GM12878 (cell line): Measurements from ENCODE around the gene LRBA. TPM values are rescaled to one million over a fixed set of nuclear protein-coding genes. Genes with fewer than 3 reads are reported as not detected.

ENCODE experiments used
- ATAC-seq: fragments of 200-7000 bp; cut with Tn5 transposase; 3 replicates; pipeline ENCODE4 v1.9.1; 2020; ENCODE audit warnings: mild to moderate bottlenecking, moderate library complexity
- BruUV-seq: library from RNA; stranded (reverse); fragments of 400-500 nt; replicated peaks from 2 replicates; lab custom pipeline; 2021; lab: Mats Ljungman, UMichigan
- CTCF ChIA-PET: fragments of 300-600 bp; sonication (Branson Sonifier 250); formaldehyde crosslinking; extraction: SDS; loops from one replicate; lab custom pipeline; 2021; ENCODE audit warnings: inconsistent platforms; lab: Yijun Ruan, JAX
- POLR2A ChIA-PET: fragments of 350-600 bp; formaldehyde crosslinking; extraction: SDS; loops from one replicate; lab custom pipeline; 2021; ENCODE audit warnings: inconsistent platforms; lab: Charles Lee
- RAD21 ChIA-PET: fragments of 300-600 bp; sonication (Branson Sonifier 250); formaldehyde crosslinking; loops from one replicate; lab custom pipeline; 2023; ENCODE audit warnings: antibody characterized with exemption; ENCODE audit not compliant: unreplicated experiment; lab: Charles Lee
- SMC1A ChIA-PET: fragments of 300-600 bp; sonication (Branson Sonifier 250); formaldehyde crosslinking; loops from one replicate; lab custom pipeline; 2023; ENCODE audit not compliant: unreplicated experiment, uncharacterized antibody; lab: Charles Lee
- DNase-seq: peaks from one replicate; pipeline ENCODE4 v3.0.0-alpha.2; 2011; ENCODE audit warnings: low read depth, low spot score
- FAIRE-seq: peaks from 3 replicates; lab custom pipeline; 2011; peaks lifted over from hg19 to GRCh38; lab: Jason Lieb, UNC
- H2AFZ ChIP-seq: 2 replicates; pipeline ENCODE4 v1.6.0; 2011; ENCODE audit warnings: low read depth, low read length, control low read depth; ENCODE audit not compliant: control insufficient read depth
- H3K27ac ChIP-seq: 2 replicates; pipeline ENCODE4 v1.5.1; 2011; ENCODE audit warnings: control low read depth; ENCODE audit not compliant: control insufficient read depth, insufficient read depth
- H3K27me3 ChIP-seq, 2 experiments: replicated peaks in 1 of 2; 2 replicates each; pipeline versions ENCODE4 v1.6.0 to v1.6.1; 2011; ENCODE audit warnings: low read length in 1 of 2; ENCODE audit not compliant: control insufficient read depth in 2 of 2, insufficient read depth in 2 of 2
- H3K36me3 ChIP-seq, 2 experiments: 2 replicates each; pipeline ENCODE4 v1.5.1; 2011; ENCODE audit warnings: low read length in 1 of 2; ENCODE audit not compliant: control insufficient read depth in 2 of 2, insufficient read depth in 2 of 2
- H3K4me1 ChIP-seq: 2 replicates; pipeline ENCODE4 v1.6.1; 2011; ENCODE audit warnings: mild to moderate bottlenecking, low read length, moderate library complexity, mixed read lengths; ENCODE audit not compliant: control insufficient read depth, insufficient read depth
- H3K4me2 ChIP-seq: 2 replicates; pipeline ENCODE4 v1.6.0; 2011; ENCODE audit warnings: control low read depth; ENCODE audit not compliant: control insufficient read depth, insufficient read depth
- H3K4me3 ChIP-seq: fragments of 200-600 bp; sonication (generic); 2 replicates; pipeline ENCODE4 v1.5.1; 2016
- H3K79me2 ChIP-seq: 2 replicates; pipeline ENCODE4 v1.6.0; 2011; ENCODE audit warnings: low read length; ENCODE audit not compliant: control insufficient read depth, insufficient read depth
- H3K9ac ChIP-seq: 2 replicates; pipeline ENCODE4 v1.8.0; 2011; ENCODE audit warnings: low read length, control low read depth, mixed read lengths; ENCODE audit not compliant: control insufficient read depth, insufficient read depth
- H3K9me3 ChIP-seq: replicated peaks from 3 replicates; pipeline ENCODE4 v1.5.1; 2011; ENCODE audit warnings: mild to moderate bottlenecking, low read length; ENCODE audit not compliant: control insufficient read depth, insufficient read depth
- H4K20me1 ChIP-seq: 2 replicates; pipeline ENCODE4 v1.6.0; 2011; ENCODE audit not compliant: control insufficient read depth, insufficient read depth
- ATF7 ChIP-seq: fragments of 450-650 bp; IDR thresholded peaks from 2 replicates; pipeline ENCODE4 v1.6.1; 2016; ENCODE audit warnings: low read depth, mild to moderate bottlenecking
- CHD4 ChIP-seq: fragments of 200-600 bp; sonication (generic); IDR thresholded peaks from 2 replicates; pipeline ENCODE4 v1.6.1; 2016; ENCODE audit warnings: mild to moderate bottlenecking
- CREB1 ChIP-seq: IDR thresholded peaks from 2 replicates; pipeline ENCODE4 v1.6.1; 2012; ENCODE audit warnings: low read depth, mild to moderate bottlenecking, inconsistent platforms
- CREM ChIP-seq: IDR thresholded peaks from 2 replicates; pipeline ENCODE4 v1.6.1; 2014; ENCODE audit warnings: antibody characterized with exemption, low read depth
- ETV6 ChIP-seq, 2 experiments: fragments of 450-650 bp in 1 of 2; IDR thresholded peaks in 1 of 2; conservative IDR thresholded peaks in 1 of 2; 2 replicates each; pipeline ENCODE4 v1.6.1; 2014; ENCODE audit warnings: antibody characterized with exemption in 1 of 2, borderline replicate concordance in 1 of 2, low read depth in 1 of 2, mild to moderate bottlenecking in 1 of 2, moderate library complexity in 1 of 2
- FOXK2 ChIP-seq: fragments of 450-650 bp; IDR thresholded peaks from 2 replicates; pipeline ENCODE4 v1.6.1; 2017; ENCODE audit warnings: mild to moderate bottlenecking, moderate library complexity
- JUNB ChIP-seq: IDR thresholded peaks from 2 replicates; pipeline ENCODE4 v1.6.1; 2016; ENCODE audit warnings: antibody characterized with exemption, mild to moderate bottlenecking
- MEF2A ChIP-seq: IDR thresholded peaks from 2 replicates; pipeline ENCODE4 v1.6.1; 2011; ENCODE audit warnings: low read depth, mild to moderate bottlenecking, low read length, moderate library complexity; ENCODE audit not compliant: insufficient read depth
- NFIC ChIP-seq: IDR thresholded peaks from 2 replicates; pipeline ENCODE4 v1.6.1; 2012; ENCODE audit warnings: low read depth, mild to moderate bottlenecking, inconsistent platforms, low read length, moderate library complexity
- NFYB ChIP-seq: IDR thresholded peaks from 2 replicates; pipeline ENCODE4 v1.6.1; 2011; ENCODE audit warnings: low read depth, mild to moderate bottlenecking, low read length, improper control_type of control experiment, moderate library complexity; ENCODE audit not compliant: insufficient read depth
- NR2C1 ChIP-seq: fragments of 450-650 bp; IDR thresholded peaks from 2 replicates; pipeline ENCODE4 v1.6.1; 2017; ENCODE audit warnings: antibody characterized with exemption, mild to moderate bottlenecking, moderate library complexity
- RCOR1 ChIP-seq: conservative IDR thresholded peaks from 2 replicates; pipeline ENCODE4 v1.6.1; 2012; ENCODE audit warnings: low read depth, low read length, improper control_type of control experiment
- SPI1 ChIP-seq: IDR thresholded peaks from 2 replicates; pipeline ENCODE4 v1.6.1; 2011; ENCODE audit warnings: low read depth, mild to moderate bottlenecking, low read length, moderate library complexity, borderline replicate concordance; ENCODE audit not compliant: insufficient read depth
- SUZ12 ChIP-seq: fragments of 200-600 bp; sonication (generic); IDR thresholded peaks from one replicate; pipeline ENCODE4 v1.6.1; 2018; ENCODE audit warnings: antibody characterized with exemption, mild to moderate bottlenecking; ENCODE audit not compliant: unreplicated experiment
- YY1 ChIP-seq: IDR thresholded peaks from 2 replicates; pipeline ENCODE4 v1.6.1; 2011; ENCODE audit warnings: low read depth, mild to moderate bottlenecking, low read length
- WGBS: methylation state at CpG from one replicate; pipeline ENCODE4 v1.1.6; 2016; ENCODE audit warnings: low lambda C conversion rate; ENCODE audit not compliant: insufficient replicate concordance, insufficient coverage; ENCODE audit errors: missing lambda C conversion rate; 5-methylcytosine and 5-hydroxymethylcytosine counted together
- in situ Hi-C: fragments of 300-500 bp; cut with MboI; formaldehyde crosslinking; loops from 9 replicates; pipeline ENCODE4 v1.14.3; 2018; ENCODE audit warnings: mixed read lengths
- intact Hi-C: fragments of 100-400 bp; cut with micrococcal nuclease; formaldehyde crosslinking; loops from one replicate; pipeline ENCODE4 v1.14.2; 2022; ENCODE audit not compliant: unreplicated experiment
- polyA plus RNA-seq, 11 experiments: library from polyadenylated mRNA; depleted of rRNA in 4 of 11; unstranded in 6 of 11; stranded (reverse) in 5 of 11; fragments of >200 nt; fragmentation: Nextera tagmentation in 4 of 11; fragmentation: Illumina TruSeq in 1 of 11; extraction: Ambion mirVana in 4 of 11; extraction: Trizol in 1 of 11; gene quantifications; 1 replicate in 1 of 11; 2 replicates in 10 of 11; pipeline versions ENCODE4 v1.2.1 to v1.2.3, GENCODE V29; 2011 to 2016; ENCODE audit warnings: inconsistent platforms in 2 of 11, missing spikeins in 2 of 11, low read depth in 1 of 11
- total RNA-seq, 4 experiments: library from RNA; depleted of rRNA in 3 of 4; stranded (reverse); fragments of >200 nt in 3 of 4; fragmentation: Illumina TruSeq in 1 of 4; extraction: Trizol in 1 of 4; gene quantifications; 2 replicates each; pipeline versions ENCODE4 v1.2.1 to v1.2.3, GENCODE V29; 2013 to 2021
- TF ChIP-seq, protein P1 (sequence below): fragments of 450-650 bp; conservative IDR thresholded peaks from 2 replicates; pipeline ENCODE4 v1.6.1; 2017; ENCODE audit warnings: mild to moderate bottlenecking, moderate library complexity

The LRBA gene
- total and polyA plus RNA-seq, 10 of the 15 experiments (the other 5 are each of a cell fraction or from before 2014, with no cell fraction given) = 20.3 to 93.4 (median 55.0) TPM

DNA sequence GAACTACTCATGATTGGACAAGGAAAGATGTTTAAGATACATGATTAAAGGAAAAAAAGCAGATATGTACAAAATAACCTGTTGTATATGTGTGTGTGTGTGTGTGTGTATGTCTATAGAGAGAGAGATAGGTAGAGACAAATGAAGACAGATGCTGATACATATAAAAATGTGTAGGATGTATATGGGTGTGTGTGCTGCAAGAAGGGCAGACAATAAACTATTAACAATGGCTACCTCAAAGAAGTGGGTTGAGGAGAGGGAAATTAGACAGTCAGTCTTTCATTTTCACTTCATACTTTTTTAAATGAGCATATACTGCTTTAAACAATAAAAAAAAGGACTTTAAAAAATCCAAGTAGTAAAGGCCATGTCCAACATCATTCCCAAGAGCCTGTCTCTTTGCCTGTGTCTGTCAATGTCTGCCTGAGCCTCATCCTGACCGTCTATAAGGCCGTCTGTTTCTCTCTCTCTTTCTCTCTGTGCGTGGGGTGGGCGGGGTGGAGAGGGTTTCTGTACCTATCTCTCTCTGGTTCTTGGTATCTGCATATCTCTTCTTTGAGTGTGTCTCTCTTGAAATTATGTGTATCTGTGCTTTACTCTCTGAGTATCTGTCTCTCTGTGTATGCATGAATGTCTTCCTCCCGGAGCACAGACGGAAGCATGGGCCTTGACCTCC, 62.8 kb downstream of the LRBA start:
- in situ Hi-C loops = no loop called here

More for the DNA sequence above, 62.8 kb downstream of the LRBA start:
- peak; percentile 41 for ATAC-seq
- no peak for DNase-seq
- CTCF ChIA-PET = interaction anchor here (2.4 kb wide), 1 partner anchor 9 kb away, joined by 33 read pairs; no protein-coding TSS in a partner anchor
- no peaks in the 10 kb centered on the region for H4K20me1 ChIP-seq
- H3K9ac ChIP-seq = no peak overlapping the region
- H3K4me3 ChIP-seq = no peak overlapping the region
- H3K4me1 ChIP-seq = peaks cover 15% of the 10 kb centered on the region
- RAD21 ChIA-PET = no interaction called here
- H3K36me3 ChIP-seq = no peaks in the 10 kb centered on the region; a peak in 1 of 4 replicates
- 0 out of 2 replicates have a peak overlapping the region, but pooled peaks have one; percentile 25 for H3K4me2 ChIP-seq
- peaks cover 23% of the 10 kb centered on the region for H3K79me2 ChIP-seq
- TF ChIP-seq CREB1 = no peak
- TF ChIP-seq, protein P1, sequence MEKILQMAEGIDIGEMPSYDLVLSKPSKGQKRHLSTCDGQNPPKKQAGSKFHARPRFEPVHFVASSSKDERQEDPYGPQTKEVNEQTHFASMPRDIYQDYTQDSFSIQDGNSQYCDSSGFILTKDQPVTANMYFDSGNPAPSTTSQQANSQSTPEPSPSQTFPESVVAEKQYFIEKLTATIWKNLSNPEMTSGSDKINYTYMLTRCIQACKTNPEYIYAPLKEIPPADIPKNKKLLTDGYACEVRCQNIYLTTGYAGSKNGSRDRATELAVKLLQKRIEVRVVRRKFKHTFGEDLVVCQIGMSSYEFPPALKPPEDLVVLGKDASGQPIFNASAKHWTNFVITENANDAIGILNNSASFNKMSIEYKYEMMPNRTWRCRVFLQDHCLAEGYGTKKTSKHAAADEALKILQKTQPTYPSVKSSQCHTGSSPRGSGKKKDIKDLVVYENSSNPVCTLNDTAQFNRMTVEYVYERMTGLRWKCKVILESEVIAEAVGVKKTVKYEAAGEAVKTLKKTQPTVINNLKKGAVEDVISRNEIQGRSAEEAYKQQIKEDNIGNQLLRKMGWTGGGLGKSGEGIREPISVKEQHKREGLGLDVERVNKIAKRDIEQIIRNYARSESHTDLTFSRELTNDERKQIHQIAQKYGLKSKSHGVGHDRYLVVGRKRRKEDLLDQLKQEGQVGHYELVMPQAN = no peak
- TF ChIP-seq SUZ12 = no peak
- no peak for TF ChIP-seq YY1
- TF ChIP-seq JUNB = no peak
- TF ChIP-seq ATF7 = no peak
- no peak for TF ChIP-seq FOXK2
- no peak for TF ChIP-seq CREM
- TF ChIP-seq NR2C1 = no peak
- TF ChIP-seq NFYB = no peak
- no peak for TF ChIP-seq ETV6 (conservative IDR thresholded peaks at IDR 0.05 in 1 of 2, IDR thresholded peaks at IDR 0.05 in 1 of 2; ENCODE audit: borderline replicate concordance in 1 of 2, low read depth in 1 of 2)
- no peak for TF ChIP-seq SPI1
- no peak for TF ChIP-seq NFIC
- no peak for TF ChIP-seq MEF2A
- TF ChIP-seq RCOR1 = no peak
- TF ChIP-seq CHD4 = no peak
- intact Hi-C loops = no loop called here
- no peak for FAIRE-seq
- SMC1A ChIA-PET = interaction anchor here (2.3 to 4.7 kb wide), 3 partner anchors 9 to 21 kb away, joined by 6 to 30 read pairs (median 17); no protein-coding TSS in a partner anchor
- peaks cover 7% of the 10 kb centered on the region for H3K9me3 ChIP-seq
- 94% methylated on average over 6 of the region's 6 CpGs for WGBS
- no TSS peak for BruUV-seq
- H3K27me3 ChIP-seq = no peaks in the 10 kb centered on the region
- H3K27ac ChIP-seq = no peak overlapping the region
- no peak overlapping the region for H2AFZ ChIP-seq
- POLR2A ChIA-PET = no interaction called here
